ENCODE measurements around the gene HOXA10.

HOXA10 gene

GRCh38 chr7:27203365-27203953 is 29.3 kb upstream of the HOXA10 start:
- no peak for DNase-seq

GRCh38 chr7:27202862-27203134 is 28.7 kb upstream of the HOXA10 start:
- DNase-seq = no peak

- no peak for DNase-seq
Observed at GRCh38 chr7:27202018-27202861, 28.1 kb upstream of the HOXA10 start.

GRCh38 chr7:27201580-27202017 is 27.5 kb upstream of the HOXA10 start:
- DNase-seq = no peak

GRCh38 chr7:27200761-27201579 is 26.9 kb upstream of the HOXA10 start:
- no peak for DNase-seq

- peak; percentile 70 for DNase-seq
Observed at GRCh38 chr7:27199849-27200760, 26.0 kb upstream of the HOXA10 start, which contains the start of gene HOXA13. HOXA13 (minus strand) TSS chr7:27200091; CDS start chr7:27200077, 14 bp downstream.

GRCh38 chr7:27198871-27199801 is 25.0 kb upstream of the HOXA10 start:
- peak; percentile 31 for DNase-seq

GRCh38 chr7:27198138-27198841 is 24.2 kb upstream of the HOXA10 start:
- DNase-seq = no peak

GRCh38 chr7:27197137-27198042 is 23.3 kb upstream of the HOXA10 start:
- no peak for DNase-seq

- peak; percentile 80 for DNase-seq
Observed at GRCh38 chr7:27196287-27196767, 22.2 kb upstream of the HOXA10 start.

- no peak for DNase-seq
Observed at GRCh38 chr7:27194686-27195379, 20.7 kb upstream of the HOXA10 start.

GRCh38 chr7:27194002-27194352 is 19.9 kb upstream of the HOXA10 start:
- DNase-seq = no peak

- no peak for DNase-seq
Observed at GRCh38 chr7:27193335-27194001, 19.3 kb upstream of the HOXA10 start.

GRCh38 chr7:27192546-27193334 is 18.6 kb upstream of the HOXA10 start:
- no peak for DNase-seq

GRCh38 chr7:27191833-27192545 is 17.9 kb upstream of the HOXA10 start:
- no peak for DNase-seq

- DNase-seq = no peak
Observed at GRCh38 chr7:27191161-27191731, 17.1 kb upstream of the HOXA10 start.
